ENCODE measurements around the gene HP. TPM values are rescaled to one million over a fixed set of nuclear protein-coding genes. Genes with fewer than 3 reads are reported as not detected.
A peak's percentile ranks its signal among the peaks of the same experiment; 100 is the strongest.

The HP gene
- total and polyA plus RNA-seq, 2 of the 13 experiments (the other 11 are each of a cell fraction or from before 2014, with no cell fraction given), result 387 to 524 TPM

- TF ChIP-seq, protein P1, sequence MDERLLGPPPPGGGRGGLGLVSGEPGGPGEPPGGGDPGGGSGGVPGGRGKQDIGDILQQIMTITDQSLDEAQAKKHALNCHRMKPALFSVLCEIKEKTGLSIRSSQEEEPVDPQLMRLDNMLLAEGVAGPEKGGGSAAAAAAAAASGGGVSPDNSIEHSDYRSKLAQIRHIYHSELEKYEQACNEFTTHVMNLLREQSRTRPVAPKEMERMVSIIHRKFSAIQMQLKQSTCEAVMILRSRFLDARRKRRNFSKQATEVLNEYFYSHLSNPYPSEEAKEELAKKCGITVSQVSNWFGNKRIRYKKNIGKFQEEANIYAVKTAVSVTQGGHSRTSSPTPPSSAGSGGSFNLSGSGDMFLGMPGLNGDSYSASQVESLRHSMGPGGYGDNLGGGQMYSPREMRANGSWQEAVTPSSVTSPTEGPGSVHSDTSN (CRISPR knock-in tag; IDR thresholded peaks at IDR 0.05), result peak; percentile 62; the same call in 1 of the 2 replicates
- TF ChIP-seq POLR2A (IDR thresholded peaks at IDR 0.05; ENCODE audit: insufficient read depth in 1 of 2, low read depth in 2 of 2, low read length in 2 of 2) (no peak), KDM5B (CRISPR knock-in tag; IDR thresholded peaks at IDR 0.05; ENCODE audit: borderline replicate concordance) (no peak), RCOR2 (CRISPR knock-in tag; IDR thresholded peaks at IDR 0.05) (no peak), ZNF501 (CRISPR knock-in tag; IDR thresholded peaks at IDR 0.05) (no peak; the same call in 1 of the 2 replicates), SMAD1 (CRISPR knock-in tag; IDR thresholded peaks at IDR 0.05; ENCODE audit: borderline replicate concordance, low read depth) (no peak), ZKSCAN8 (CRISPR knock-in tag; IDR thresholded peaks at IDR 0.05; ENCODE audit: borderline replicate concordance) (0 out of 2 replicates have a peak, but pooled peaks have one; percentile 6), HDAC2 (CRISPR knock-in tag; IDR thresholded peaks at IDR 0.05) (peak; percentile 29; the same call in 1 of the 2 replicates), ZNF780A (CRISPR knock-in tag; IDR thresholded peaks at IDR 0.05) (no peak), XRCC5 (optimal IDR thresholded peaks at IDR 0.05; ENCODE audit: low read length) (no peak), ZKSCAN5 (CRISPR knock-in tag; IDR thresholded peaks at IDR 0.05) (no peak), ZNF776 (CRISPR knock-in tag; IDR thresholded peaks at IDR 0.05) (no peak), NFKBIZ (CRISPR knock-in tag; IDR thresholded peaks at IDR 0.05) (no peak), SETDB1 (CRISPR knock-in tag; IDR thresholded peaks at IDR 0.05; ENCODE audit: borderline replicate concordance) (0 out of 2 replicates have a peak, but pooled peaks have one; percentile 21), FOXJ3 (CRISPR knock-in tag; IDR thresholded peaks at IDR 0.05; ENCODE audit: borderline replicate concordance) (no peak), ZNF614 (CRISPR knock-in tag; IDR thresholded peaks at IDR 0.05; ENCODE audit: borderline replicate concordance) (0 out of 2 replicates have a peak, but pooled peaks have one; percentile 21), ZNF652 (CRISPR knock-in tag; IDR thresholded peaks at IDR 0.05; ENCODE audit: borderline replicate concordance, low read depth) (no peak), GABPB1 (CRISPR knock-in tag; IDR thresholded peaks at IDR 0.05) (no peak), ZNF101 (CRISPR knock-in tag; IDR thresholded peaks at IDR 0.05; ENCODE audit: borderline replicate concordance, low read depth) (0 out of 2 replicates have a peak, but pooled peaks have one; percentile 60), FOSL1 (CRISPR knock-in tag; IDR thresholded peaks at IDR 0.05; ENCODE audit: borderline replicate concordance) (no peak), ZBTB34 (CRISPR knock-in tag; IDR thresholded peaks at IDR 0.05) (no peak), FOXC1 (CRISPR knock-in tag; IDR thresholded peaks at IDR 0.05; ENCODE audit: borderline replicate concordance) (no peak), GZF1 (CRISPR knock-in tag; IDR thresholded peaks at IDR 0.05) (no peak), STAT5B (CRISPR knock-in tag; IDR thresholded peaks at IDR 0.05) (no peak), SYNCRIP (IDR thresholded peaks at IDR 0.05; ENCODE audit: insufficient read depth, low read depth, low read length) (no peak), ZNF468 (CRISPR knock-in tag; IDR thresholded peaks at IDR 0.05) (no peak)
- TF ChIP-seq, protein P2, sequence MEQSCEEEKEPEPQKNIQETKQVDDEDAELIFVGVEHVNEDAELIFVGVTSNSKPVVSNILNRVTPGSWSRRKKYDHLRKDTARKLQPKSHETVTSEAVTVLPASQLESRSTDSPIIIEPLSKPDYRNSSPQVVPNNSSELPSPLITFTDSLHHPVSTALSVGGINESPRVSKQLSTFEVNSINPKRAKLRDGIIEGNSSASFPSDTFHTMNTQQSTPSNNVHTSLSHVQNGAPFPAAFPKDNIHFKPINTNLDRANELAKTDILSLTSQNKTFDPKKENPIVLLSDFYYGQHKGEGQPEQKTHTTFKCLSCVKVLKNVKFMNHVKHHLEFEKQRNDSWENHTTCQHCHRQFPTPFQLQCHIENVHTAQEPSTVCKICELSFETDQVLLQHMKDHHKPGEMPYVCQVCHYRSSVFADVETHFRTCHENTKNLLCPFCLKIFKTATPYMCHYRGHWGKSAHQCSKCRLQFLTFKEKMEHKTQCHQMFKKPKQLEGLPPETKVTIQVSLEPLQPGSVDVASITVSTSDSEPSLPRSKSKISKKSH (CRISPR knock-in tag; IDR thresholded peaks at IDR 0.05; ENCODE audit: borderline replicate concordance), result no peak
Observed at GRCh38 chr16:72092832-72093447, 38.6 kb downstream of the HP start (continued).

Data from HepG2 (cell line).